Caco-2 (cell line): Measurements from ENCODE around the gene SAG. TPM values are rescaled to one million over a fixed set of nuclear protein-coding genes. Genes with fewer than 3 reads are reported as not detected.

ENCODE experiments used
- BruUV-seq: library from RNA; stranded (reverse); fragments of 400-500 nt; replicated peaks from 2 replicates; lab custom pipeline; 2021; lab: Mats Ljungman, UMichigan
- CTCF ChIA-PET: fragments of 300-600 bp; sonication (Branson Sonifier 250); formaldehyde crosslinking; loops from one replicate; lab custom pipeline; 2022; ENCODE audit warnings: antibody characterized with exemption; lab: Charles Lee
- POLR2A ChIA-PET: fragments of 300-600 bp; sonication (Branson Sonifier 250); formaldehyde crosslinking; loops from one replicate; lab custom pipeline; 2022; ENCODE audit warnings: antibody characterized with exemption; lab: Charles Lee
- DNase-seq, 2 experiments: peaks; one replicate each; pipeline versions ENCODE4 v3.0.0 to v3.0.0-alpha.2; 2020 to 2022
- H3K27me3 ChIP-seq: replicated peaks from 2 replicates; pipeline ENCODE4 v1.6.0; 2011; ENCODE audit warnings: low read length; ENCODE audit not compliant: control insufficient read depth, insufficient read depth
- H3K36me3 ChIP-seq: 2 replicates; pipeline ENCODE4 v1.5.1; 2011; ENCODE audit warnings: low read length; ENCODE audit not compliant: control insufficient read depth, insufficient read depth
- H3K4me1 ChIP-seq: fragments of 250-450 bp; sonication (Bioruptor Pico); 2 replicates; pipeline ENCODE4 v1.5.1; 2020; ENCODE audit warnings: mild to moderate bottlenecking
- H3K4me3 ChIP-seq: 2 replicates; pipeline ENCODE4 v1.5.1; 2011; ENCODE audit warnings: low read depth, mild to moderate bottlenecking, control low read depth, low read length
- H3K9me3 ChIP-seq: fragments of 250-450 bp; sonication (Bioruptor Pico); 2 replicates; pipeline ENCODE4 v1.5.1; 2020; ENCODE audit warnings: mild to moderate bottlenecking, moderate library complexity
- H3K27ac Mint-ChIP-seq: one replicate; pipeline ENCODE4 v1.8.0; 2022; ENCODE audit warnings: mixed read lengths; ENCODE audit not compliant: unreplicated experiment
- H3K27me3 Mint-ChIP-seq: one replicate; pipeline ENCODE4 v1.8.0; 2022; ENCODE audit warnings: mixed read lengths; ENCODE audit not compliant: insufficient read depth, unreplicated experiment
- H3K36me3 Mint-ChIP-seq: one replicate; pipeline ENCODE4 v1.8.0; 2022; ENCODE audit warnings: mild to moderate bottlenecking, mixed read lengths; ENCODE audit not compliant: insufficient read depth, unreplicated experiment
- H3K4me1 Mint-ChIP-seq: one replicate; pipeline ENCODE4 v1.8.0; 2022; ENCODE audit warnings: low read depth, mixed read lengths; ENCODE audit not compliant: unreplicated experiment
- H3K4me3 Mint-ChIP-seq: one replicate; pipeline ENCODE4 v1.8.0; 2022; ENCODE audit warnings: mild to moderate bottlenecking, moderate library complexity, mixed read lengths; ENCODE audit not compliant: unreplicated experiment
- H3K9me3 Mint-ChIP-seq: one replicate; pipeline ENCODE4 v1.8.0; 2022; ENCODE audit warnings: mixed read lengths; ENCODE audit not compliant: unreplicated experiment
- CTCF ChIP-seq, 2 experiments: fragments of 200-600 bp in 1 of 2; IDR thresholded peaks; 1 replicate in 1 of 2; 2 replicates in 1 of 2; pipeline versions ENCODE4 v1.5.1 to v1.8.0; 2011 to 2022; ENCODE audit warnings: antibody characterized with exemption in 1 of 2, control low read depth in 1 of 2, inconsistent platforms in 1 of 2, low read depth in 1 of 2, low read length in 1 of 2, mild to moderate bottlenecking in 1 of 2, moderate library complexity in 1 of 2; ENCODE audit not compliant: insufficient read depth in 1 of 2, severe bottlenecking in 1 of 2, unreplicated experiment in 1 of 2
- intact Hi-C: fragments of 100-400 bp; cut with micrococcal nuclease; formaldehyde crosslinking; loops from one replicate; pipeline ENCODE4 v1.10.0; 2022; ENCODE audit not compliant: unreplicated experiment
- total RNA-seq: library from RNA; stranded (reverse); gene quantifications from 2 replicates; pipeline ENCODE4 v1.2.3, GENCODE V29; 2022

SAG gene
- total RNA-seq, 1 experiment from 2014 or later: not detected

GRCh38 chr2:233281553-233281952 lies 26.1 kb upstream of the SAG start:
- no peak overlapping the region for H3K4me3 Mint-ChIP-seq
- no peaks in the 10 kb centered on the region for H3K27me3 Mint-ChIP-seq
- no peaks in the 10 kb centered on the region for H3K4me1 Mint-ChIP-seq
- Histone ChIP-seq H3K4me3 (no peak overlapping the region), H3K36me3 (no peaks in the 10 kb centered on the region), H3K4me1 (no peaks in the 10 kb centered on the region), H3K9me3 (no peaks in the 10 kb centered on the region), H3K27me3 (no peaks in the 10 kb centered on the region)
- intact Hi-C loops: no loop called here
- H3K27ac Mint-ChIP-seq: no peak overlapping the region
- no TSS peak for BruUV-seq
- H3K9me3 Mint-ChIP-seq: no peaks in the 10 kb centered on the region
- H3K36me3 Mint-ChIP-seq: peaks cover 71% of the 10 kb centered on the region
- CTCF ChIA-PET: no interaction called here
- POLR2A ChIA-PET: no interaction called here
- no peak for DNase-seq
- TF ChIP-seq CTCF (IDR thresholded peaks at IDR 0.05; ENCODE audit: insufficient read depth in 1 of 2, low read depth in 1 of 2, low read length in 1 of 2, severe bottlenecking in 1 of 2, unreplicated experiment in 1 of 2): no peak

- intact Hi-C loops: no loop called here
- H3K4me1 ChIP-seq: no peaks in the 10 kb centered on the region
- Mint-ChIP-seq H3K4me3 (no peak overlapping the region), H3K9me3 (no peaks in the 10 kb centered on the region), H3K4me1 (no peaks in the 10 kb centered on the region), H3K27me3 (no peaks in the 10 kb centered on the region), H3K36me3 (peaks cover 75% of the 10 kb centered on the region), H3K27ac (no peak overlapping the region)
- no peak for TF ChIP-seq CTCF (IDR thresholded peaks at IDR 0.05; ENCODE audit: insufficient read depth in 1 of 2, low read depth in 1 of 2, low read length in 1 of 2, severe bottlenecking in 1 of 2, unreplicated experiment in 1 of 2)
- CTCF ChIA-PET: no interaction called here
- H3K36me3 ChIP-seq: no peaks in the 10 kb centered on the region
- H3K27me3 ChIP-seq: no peaks in the 10 kb centered on the region
- POLR2A ChIA-PET: no interaction called here
- H3K9me3 ChIP-seq: no peaks in the 10 kb centered on the region
- no peak for DNase-seq
- no TSS peak for BruUV-seq
- no peak overlapping the region for H3K4me3 ChIP-seq
Observed at GRCh38 chr2:233281992-233282603, 25.5 kb upstream of the SAG start.

GRCh38 chr2:233285921-233286320 lies 21.7 kb upstream of the SAG start:
- no peaks in the 10 kb centered on the region for H3K27me3 Mint-ChIP-seq
- Histone ChIP-seq H3K27me3 (no peaks in the 10 kb centered on the region), H3K9me3 (no peaks in the 10 kb centered on the region), H3K4me1 (no peaks in the 10 kb centered on the region), H3K4me3 (no peak overlapping the region), H3K36me3 (no peaks in the 10 kb centered on the region)
- H3K27ac Mint-ChIP-seq: no peak overlapping the region
- H3K9me3 Mint-ChIP-seq: no peaks in the 10 kb centered on the region
- no peak for DNase-seq
- peaks cover 66% of the 10 kb centered on the region for H3K36me3 Mint-ChIP-seq
- no peak for TF ChIP-seq CTCF (IDR thresholded peaks at IDR 0.05; ENCODE audit: insufficient read depth in 1 of 2, low read depth in 1 of 2, low read length in 1 of 2, severe bottlenecking in 1 of 2, unreplicated experiment in 1 of 2)
- ChIA-PET POLR2A (no interaction called here), CTCF (no interaction called here)
- intact Hi-C loops: no loop called here
- no peak overlapping the region for H3K4me3 Mint-ChIP-seq
- no TSS peak for BruUV-seq
- no peaks in the 10 kb centered on the region for H3K4me1 Mint-ChIP-seq
